Upper lobe of left lung (tissue), 6 donors: Measurements from ENCODE around the gene RAB11A. TPM values are rescaled to one million over a fixed set of nuclear protein-coding genes. Genes with fewer than 3 reads are reported as not detected.
A peak's percentile ranks its signal among the peaks of the same experiment; 100 is the strongest.

ENCODE experiments used
- ATAC-seq, 2 donors: fragments of 200-7000 bp; cut with Tn5 transposase; one replicate each; pipeline ENCODE4 v1.9.1; 2022; ENCODE audit warnings: mild to moderate bottlenecking in 2 of 2, moderate library complexity in 2 of 2; ENCODE audit not compliant: low FRiP score in 2 of 2
- DNase-seq, 2 donors: peaks; one replicate each; pipeline ENCODE4 v3.0.0-alpha.2; 2019 to 2020
- H3K27ac ChIP-seq, 4 donors: fragments of 200-600 bp; sonication (generic); one replicate each; pipeline ENCODE4 v1.5.1; 2016 to 2019
- H3K27me3 ChIP-seq, 4 donors: fragments of 200-600 bp; sonication (generic); one replicate each; pipeline ENCODE4 v1.5.1; 2017 to 2019
- H3K36me3 ChIP-seq, 4 donors: fragments of 200-600 bp; sonication (generic); one replicate each; pipeline ENCODE4 v1.5.1; 2016 to 2019
- H3K4me1 ChIP-seq, 4 donors: fragments of 200-600 bp; sonication (generic); one replicate each; pipeline ENCODE4 v1.5.1; 2018 to 2019
- H3K4me3 ChIP-seq, 4 donors: fragments of 200-600 bp; sonication (generic); one replicate each; pipeline ENCODE4 v1.5.1; 2017 to 2019; ENCODE audit warnings: mild to moderate bottlenecking in 2 of 4, moderate library complexity in 1 of 4
- H3K9me3 ChIP-seq, 4 donors: fragments of 200-600 bp; sonication (generic); one replicate each; pipeline ENCODE4 v1.5.1; 2018 to 2019
- EP300 ChIP-seq, 4 donors: sonication (generic); formaldehyde crosslinking; IDR thresholded peaks; one replicate each; pipeline ENCODE4 v1.5.1; 2017; ENCODE audit warnings: antibody characterized with exemption in 4 of 4, control low read depth in 2 of 4
- POLR2A ChIP-seq, 4 donors: fragments of 450-650 bp; IDR thresholded peaks; one replicate each; pipeline ENCODE4 v1.5.1; 2016 to 2017; ENCODE audit warnings: antibody characterized with exemption in 4 of 4, mild to moderate bottlenecking in 2 of 4
- POLR2AphosphoS5 ChIP-seq, 2 donors: sonication (generic); formaldehyde crosslinking; IDR thresholded peaks; one replicate each; pipeline ENCODE4 v1.5.1; 2017; ENCODE audit warnings: antibody characterized with exemption in 2 of 2
- WGBS, 2 donors: methylation state at CpG; one replicate each; pipeline ENCODE4 v1.1.5; 2017 to 2018; 5-methylcytosine and 5-hydroxymethylcytosine counted together
- total RNA-seq, 6 donors: library from RNA; depleted of rRNA in 4 of 6; stranded (reverse); fragments of >200 nt in 4 of 6; gene quantifications; one replicate each; pipeline versions ENCODE4 v1.1.0 to v1.2.1, GENCODE V29; 2016 to 2021
- TF ChIP-seq, protein P1 (sequence below), 6 experiments: fragments of 450-650 bp in 4 of 6; fragments of 200-600 bp in 2 of 6; sonication (generic) in 2 of 6; IDR thresholded peaks; one replicate each; pipeline ENCODE4 v1.5.1; 2016 to 2019; ENCODE audit warnings: antibody characterized with exemption in 6 of 6
- donor health status: DM: no; HTN: no; CAD: no; lungs with moderate emphysema.
- donor health status: DM: no; HTN: yes; CAD: no; lungs with severe emphysema.

Gene RAB11A
- total RNA-seq, 6 donors from 2014 or later: 15.7 to 205 (median 144) TPM

DNA sequence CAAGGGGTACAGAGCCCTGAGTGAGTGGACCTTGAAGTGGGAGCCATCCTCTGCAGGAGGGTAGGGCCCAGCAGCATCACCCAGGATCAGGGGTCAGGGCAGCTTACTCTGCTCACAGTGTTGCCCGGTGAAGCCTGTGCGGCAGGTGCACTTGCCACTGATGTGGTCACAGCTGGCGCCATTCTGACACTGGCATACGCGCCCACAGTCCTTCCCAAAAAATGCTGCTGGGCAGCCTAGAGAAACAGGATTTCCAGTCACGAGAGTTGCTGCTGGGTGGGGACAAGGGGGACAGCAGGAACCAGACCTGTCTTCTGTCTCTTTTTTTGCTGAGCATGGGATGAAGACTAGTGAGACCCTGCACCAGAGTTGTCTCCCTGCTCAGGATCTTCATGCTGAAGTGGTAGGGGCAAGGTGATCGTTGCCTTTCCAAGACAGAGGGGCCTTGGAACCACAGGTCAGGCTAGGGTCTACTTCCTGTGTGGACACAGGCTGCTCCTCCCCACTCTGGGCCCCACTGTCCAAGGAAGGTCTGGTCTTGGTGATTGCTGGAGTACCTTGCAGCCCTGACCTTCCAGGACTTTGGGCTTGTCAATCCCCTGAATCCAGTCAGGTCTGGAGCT lies 46.9 kb downstream of the RAB11A start:
- Histone ChIP-seq H3K27ac (no peak overlapping the region), H3K27me3 (no peaks in the 10 kb centered on the region), H3K4me1 (peaks cover 0 to 11% (median 6%) of the 10 kb centered on the region in 4 donors), H3K9me3 (no peaks in the 10 kb centered on the region), H3K36me3 (peaks cover 0 to 33% (median 16%) of the 10 kb centered on the region in 4 donors), H3K4me3 (no peak overlapping the region)
- no peak for ATAC-seq
- WGBS, 2 donors: 83 to 86% methylated on average over 6 to 7 of the region's 7 CpGs
- DNase-seq: no peak
- TF ChIP-seq POLR2AphosphoS5 (IDR thresholded peaks at IDR 0.05) (no peak), POLR2A (IDR thresholded peaks at IDR 0.05) (no peak), EP300 (IDR thresholded peaks at IDR 0.05) (no peak)
- TF ChIP-seq, protein P1, sequence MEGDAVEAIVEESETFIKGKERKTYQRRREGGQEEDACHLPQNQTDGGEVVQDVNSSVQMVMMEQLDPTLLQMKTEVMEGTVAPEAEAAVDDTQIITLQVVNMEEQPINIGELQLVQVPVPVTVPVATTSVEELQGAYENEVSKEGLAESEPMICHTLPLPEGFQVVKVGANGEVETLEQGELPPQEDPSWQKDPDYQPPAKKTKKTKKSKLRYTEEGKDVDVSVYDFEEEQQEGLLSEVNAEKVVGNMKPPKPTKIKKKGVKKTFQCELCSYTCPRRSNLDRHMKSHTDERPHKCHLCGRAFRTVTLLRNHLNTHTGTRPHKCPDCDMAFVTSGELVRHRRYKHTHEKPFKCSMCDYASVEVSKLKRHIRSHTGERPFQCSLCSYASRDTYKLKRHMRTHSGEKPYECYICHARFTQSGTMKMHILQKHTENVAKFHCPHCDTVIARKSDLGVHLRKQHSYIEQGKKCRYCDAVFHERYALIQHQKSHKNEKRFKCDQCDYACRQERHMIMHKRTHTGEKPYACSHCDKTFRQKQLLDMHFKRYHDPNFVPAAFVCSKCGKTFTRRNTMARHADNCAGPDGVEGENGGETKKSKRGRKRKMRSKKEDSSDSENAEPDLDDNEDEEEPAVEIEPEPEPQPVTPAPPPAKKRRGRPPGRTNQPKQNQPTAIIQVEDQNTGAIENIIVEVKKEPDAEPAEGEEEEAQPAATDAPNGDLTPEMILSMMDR (IDR thresholded peaks at IDR 0.05): no peak

DNA sequence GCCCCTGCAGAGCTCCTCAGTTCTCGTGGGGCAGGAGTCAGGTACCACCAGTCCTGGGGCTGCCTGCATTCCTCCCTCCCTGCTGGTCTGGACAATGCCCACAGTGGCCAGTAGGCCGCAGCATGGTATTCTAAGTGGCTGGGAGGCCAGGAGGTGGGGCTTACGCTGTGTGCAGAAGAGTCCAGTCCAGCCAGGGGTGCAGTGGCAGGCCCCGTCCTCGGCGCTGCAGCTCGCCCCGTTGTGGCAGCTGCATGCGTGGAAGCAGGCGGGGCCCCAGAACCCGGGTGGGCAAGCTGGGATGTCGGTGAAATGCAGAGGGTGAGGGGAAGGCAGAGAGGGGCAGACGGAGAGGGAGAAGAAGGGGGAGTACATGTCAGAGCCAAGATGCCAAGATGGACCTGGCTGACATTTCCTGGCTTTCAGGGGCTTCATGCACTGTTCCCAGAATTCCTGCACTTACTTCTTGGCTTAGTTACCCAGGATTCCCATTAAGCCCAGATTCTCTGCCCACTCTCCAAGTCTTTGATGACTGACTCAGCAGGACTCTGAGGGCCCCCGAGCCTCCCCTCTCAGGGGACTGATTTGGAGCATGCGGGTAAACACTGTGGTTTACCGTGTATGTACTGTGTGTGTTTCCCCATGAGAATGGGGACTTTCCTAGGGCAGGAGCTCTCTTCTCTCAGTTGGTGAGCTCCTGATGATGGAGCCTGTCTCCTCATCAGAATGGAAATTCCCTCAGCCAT lies 47.5 kb downstream of the RAB11A start:
- peak; percentile 66 to 79 for ATAC-seq
- 54 to 74% methylated on average over 14 to 16 of the region's 16 CpGs for WGBS, 2 donors

DNA sequence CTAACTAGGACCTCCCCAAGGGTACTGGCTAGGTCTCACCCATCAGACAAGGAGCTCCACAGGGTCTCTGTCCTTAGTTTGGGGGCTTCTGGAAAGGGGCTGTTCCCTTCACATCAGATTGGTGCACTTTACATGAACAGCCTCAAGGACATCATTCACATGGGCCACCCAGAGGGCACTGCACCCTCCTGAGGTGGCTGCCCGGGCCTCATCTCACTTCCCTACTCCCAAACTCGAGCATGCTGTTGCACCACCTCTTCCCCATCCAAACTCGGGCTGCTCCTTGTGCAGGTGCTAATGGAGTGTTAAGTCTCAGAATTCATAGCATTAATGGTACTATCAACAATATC lies 48.1 kb downstream of the RAB11A start:
- Histone ChIP-seq H3K27ac (no peak overlapping the region), H3K36me3 (peaks cover 0 to 22% (median 10%) of the 10 kb centered on the region in 4 donors), H3K9me3 (no peaks in the 10 kb centered on the region), H3K4me3 (no peak overlapping the region), H3K4me1 (peaks cover 0 to 11% (median 6%) of the 10 kb centered on the region in 4 donors), H3K27me3 (no peaks in the 10 kb centered on the region)
- TF ChIP-seq POLR2AphosphoS5 (IDR thresholded peaks at IDR 0.05): no peak
- no peak for TF ChIP-seq EP300 (IDR thresholded peaks at IDR 0.05)
- TF ChIP-seq, protein P1 (IDR thresholded peaks at IDR 0.05): no peak
- no peak for TF ChIP-seq POLR2A (IDR thresholded peaks at IDR 0.05)
- WGBS, 2 donors: 63 to 87% methylated on average over 3 of the region's 3 CpGs
- DNase-seq (no peak), ATAC-seq (no peak)

More for the DNA sequence above, 47.5 kb downstream of the RAB11A start:
- peaks cover 0 to 11% (median 6%) of the 10 kb centered on the region in 4 donors for H3K4me1 ChIP-seq
- no peak overlapping the region for H3K27ac ChIP-seq
- H3K4me3 ChIP-seq: no peak overlapping the region
- no peaks in the 10 kb centered on the region for H3K9me3 ChIP-seq
- DNase-seq: peak; percentile 57 to 73
- H3K27me3 ChIP-seq: no peaks in the 10 kb centered on the region
- TF ChIP-seq EP300 (IDR thresholded peaks at IDR 0.05) (no peak), POLR2AphosphoS5 (IDR thresholded peaks at IDR 0.05) (no peak), POLR2A (IDR thresholded peaks at IDR 0.05) (no peak)
- TF ChIP-seq, protein P1 (IDR thresholded peaks at IDR 0.05): peak; percentile 33 to 75 (median 58)
- H3K36me3 ChIP-seq: peaks cover 0 to 27% (median 12%) of the 10 kb centered on the region in 4 donors

DNA sequence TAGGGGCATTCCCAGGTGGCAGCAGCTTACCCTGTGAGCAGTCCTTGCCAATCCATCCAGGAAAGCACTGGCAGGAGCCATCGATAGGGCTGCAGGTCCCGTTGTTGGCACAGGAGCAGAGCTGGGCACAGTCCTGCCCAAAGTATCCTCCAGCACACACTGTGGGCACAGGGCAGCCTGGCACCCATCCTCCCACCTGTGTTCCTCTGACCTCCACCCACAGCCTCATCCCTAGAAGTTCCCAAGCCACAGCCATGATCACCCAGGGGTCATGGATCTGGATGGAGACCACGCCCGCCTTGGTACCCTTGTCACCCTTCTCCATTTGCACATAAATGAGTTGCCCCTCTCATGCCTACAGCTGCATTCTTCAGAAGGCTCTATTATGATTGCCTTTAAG lies 48.6 kb downstream of the RAB11A start:
- no peak for ATAC-seq
- Histone ChIP-seq H3K9me3 (no peaks in the 10 kb centered on the region), H3K4me1 (peaks cover 0 to 11% (median 6%) of the 10 kb centered on the region in 4 donors), H3K27me3 (no peaks in the 10 kb centered on the region), H3K27ac (no peak overlapping the region), H3K4me3 (no peak overlapping the region), H3K36me3 (peaks cover 0 to 17% (median 7%) of the 10 kb centered on the region in 4 donors)
- no peak for DNase-seq
- WGBS, 2 donors: 86 to 100% methylated on average over 3 to 4 of the region's 4 CpGs
- TF ChIP-seq EP300 (IDR thresholded peaks at IDR 0.05) (no peak), POLR2A (IDR thresholded peaks at IDR 0.05) (no peak), POLR2AphosphoS5 (IDR thresholded peaks at IDR 0.05) (no peak)
- TF ChIP-seq, protein P1 (IDR thresholded peaks at IDR 0.05): no peak
